NCI-H187 treated with DMSO at 0.1 percent for 48 hours (cell line): ENCODE measurements around the gene ANHX.

Experiments used
- DNase-seq: peaks from one replicate; lab custom pipeline; 2025; lab: John Stamatoyannopoulos, UW

ANHX gene

GRCh38 chr12:133202493-133203343 lies 33.0 kb downstream of the ANHX start:
- DNase-seq = no peak

- DNase-seq = no peak
Measured at GRCh38 chr12:133201888-133202287, 33.8 kb downstream of the ANHX start.

GRCh38 chr12:133192847-133193246 lies 42.8 kb downstream of the ANHX start:
- no peak for DNase-seq

GRCh38 chr12:133190176-133190575 lies 45.5 kb downstream of the ANHX start:
- DNase-seq = no peak

- DNase-seq = peak; percentile 36
Measured at GRCh38 chr12:133181238-133181959, 54.3 kb downstream of the ANHX start, which contains the start of gene ZNF268. TSS of gene ZNF268 (plus strand) at chr12:133181495. CDS start at chr12:133181998, 503 bp downstream.

DNA sequence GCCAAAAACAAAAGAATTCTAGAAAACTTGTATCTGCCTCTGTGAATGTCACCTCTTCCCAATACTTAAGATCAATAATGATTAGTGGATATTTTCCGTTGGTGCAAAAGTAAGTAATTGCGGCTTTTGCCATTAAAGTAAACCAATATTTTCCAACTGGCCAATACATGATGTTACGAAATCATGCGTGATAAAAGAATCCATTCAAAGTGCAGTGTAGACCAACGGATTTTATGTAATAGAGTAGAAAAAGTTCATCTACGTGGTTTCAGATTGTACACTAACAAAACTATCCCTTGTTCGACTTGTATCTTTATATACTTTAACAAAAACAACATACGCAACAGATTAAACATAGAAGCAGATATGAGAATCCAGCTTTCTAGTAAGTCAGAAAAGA lies 55.0 kb downstream of the ANHX start:
- no peak for DNase-seq

GRCh38 chr12:133174901-133175300 lies 60.8 kb downstream of the ANHX start:
- DNase-seq = no peak

- DNase-seq = no peak
Measured at GRCh38 chr12:133172491-133172890, 63.2 kb downstream of the ANHX start.
